Calu3 (cell line): Measurements from ENCODE around the gene GFOD1. TPM values are rescaled to one million over a fixed set of nuclear protein-coding genes. Genes with fewer than 3 reads are reported as not detected.

Source experiments
- BruUV-seq: library from RNA; stranded (reverse); fragments of 400-500 nt; replicated peaks from 2 replicates; lab custom pipeline; 2021; lab: Mats Ljungman, UMichigan
- CTCF ChIA-PET: fragments of 300-600 bp; sonication (Branson Sonifier 250); formaldehyde crosslinking; loops from one replicate; lab custom pipeline; 2022; ENCODE audit warnings: antibody characterized with exemption; lab: Charles Lee
- DNase-seq: peaks from one replicate; pipeline ENCODE4 v3.0.0; 2022
- H3K27ac Mint-ChIP-seq: one replicate; pipeline ENCODE4 v1.8.0; 2022; ENCODE audit warnings: mixed read lengths; ENCODE audit not compliant: unreplicated experiment
- H3K27me3 Mint-ChIP-seq: one replicate; pipeline ENCODE4 v1.8.0; 2022; ENCODE audit warnings: mixed read lengths; ENCODE audit not compliant: unreplicated experiment
- H3K36me3 Mint-ChIP-seq: one replicate; pipeline ENCODE4 v1.8.0; 2022; ENCODE audit warnings: mild to moderate bottlenecking, moderate library complexity, mixed read lengths; ENCODE audit not compliant: insufficient read depth, unreplicated experiment
- H3K4me1 Mint-ChIP-seq: one replicate; pipeline ENCODE4 v1.8.0; 2022; ENCODE audit warnings: mild to moderate bottlenecking, low read depth, mixed read lengths; ENCODE audit not compliant: unreplicated experiment
- H3K4me3 Mint-ChIP-seq: one replicate; pipeline ENCODE4 v1.8.0; 2022; ENCODE audit warnings: mild to moderate bottlenecking, low read depth, moderate library complexity, mixed read lengths; ENCODE audit not compliant: unreplicated experiment
- H3K9me3 Mint-ChIP-seq: one replicate; pipeline ENCODE4 v1.8.0; 2022; ENCODE audit warnings: low read depth, mixed read lengths; ENCODE audit not compliant: unreplicated experiment
- CTCF ChIP-seq: fragments of 200-600 bp; IDR thresholded peaks from one replicate; pipeline ENCODE4 v1.8.0; 2022; ENCODE audit warnings: antibody characterized with exemption; ENCODE audit not compliant: unreplicated experiment
- intact Hi-C: fragments of 100-400 bp; cut with micrococcal nuclease; formaldehyde crosslinking; loops from one replicate; pipeline ENCODE4 v1.10.0; 2022; ENCODE audit not compliant: unreplicated experiment
- total RNA-seq: library from RNA; stranded (reverse); gene quantifications from 2 replicates; pipeline ENCODE4 v1.2.3, GENCODE V29; 2022

GFOD1 gene
- total RNA-seq, 1 experiment from 2014 or later: 9.5 TPM

GRCh38 chr6:13420269-13420668 is 67.1 kb downstream of the GFOD1 start:
- BruUV-seq: no TSS peak

GRCh38 chr6:13419422-13420195 is 67.8 kb downstream of the GFOD1 start:
- H3K27me3 Mint-ChIP-seq: no peaks in the 10 kb centered on the region
- H3K4me3 Mint-ChIP-seq: no peak overlapping the region
- H3K27ac Mint-ChIP-seq: no peak overlapping the region
- CTCF ChIA-PET: no interaction called here
- no peaks in the 10 kb centered on the region for H3K9me3 Mint-ChIP-seq
- no TSS peak for BruUV-seq
- no peak for TF ChIP-seq CTCF
- peaks cover 39% of the 10 kb centered on the region for H3K4me1 Mint-ChIP-seq
- intact Hi-C loops: no loop called here
- H3K36me3 Mint-ChIP-seq: peaks cover 5% of the 10 kb centered on the region
- DNase-seq: no peak

More at GRCh38 chr6:13420269-13420668, 67.1 kb downstream of the GFOD1 start:
- no peak for TF ChIP-seq CTCF
- no peaks in the 10 kb centered on the region for H3K27me3 Mint-ChIP-seq
- CTCF ChIA-PET: no interaction called here
- H3K36me3 Mint-ChIP-seq: peaks cover 5% of the 10 kb centered on the region
- H3K4me1 Mint-ChIP-seq: peaks cover 39% of the 10 kb centered on the region
- no peak overlapping the region for H3K27ac Mint-ChIP-seq
- no peaks in the 10 kb centered on the region for H3K9me3 Mint-ChIP-seq
- intact Hi-C loops: no loop called here
- no peak for DNase-seq
- no peak overlapping the region for H3K4me3 Mint-ChIP-seq

GRCh38 chr6:13418844-13419243 is 68.6 kb downstream of the GFOD1 start:
- H3K27me3 Mint-ChIP-seq: no peaks in the 10 kb centered on the region
- H3K4me3 Mint-ChIP-seq: no peak overlapping the region
- H3K9me3 Mint-ChIP-seq: no peaks in the 10 kb centered on the region
- TF ChIP-seq CTCF: no peak
- CTCF ChIA-PET: no interaction called here
- no peak overlapping the region for H3K27ac Mint-ChIP-seq
- no peak for DNase-seq
- H3K36me3 Mint-ChIP-seq: peaks cover 5% of the 10 kb centered on the region
- intact Hi-C loops: no loop called here
- H3K4me1 Mint-ChIP-seq: peaks cover 39% of the 10 kb centered on the region
- BruUV-seq: no TSS peak

GRCh38 chr6:13417954-13418353 is 69.4 kb downstream of the GFOD1 start:
- H3K9me3 Mint-ChIP-seq: no peaks in the 10 kb centered on the region
- H3K27me3 Mint-ChIP-seq: no peaks in the 10 kb centered on the region
- BruUV-seq: no TSS peak
- H3K4me3 Mint-ChIP-seq: no peak overlapping the region
- DNase-seq: no peak
- intact Hi-C loops: no loop called here
- H3K27ac Mint-ChIP-seq: no peak overlapping the region
- CTCF ChIA-PET: no interaction called here
- peaks cover 39% of the 10 kb centered on the region for H3K4me1 Mint-ChIP-seq
- TF ChIP-seq CTCF: no peak
- peaks cover 5% of the 10 kb centered on the region for H3K36me3 Mint-ChIP-seq
